ENCODE data around the gene JAG1. TPM values are rescaled to one million over a fixed set of nuclear protein-coding genes. Genes with fewer than 3 reads are reported as not detected.

Gene JAG1
- total RNA-seq: not detected

DNA sequence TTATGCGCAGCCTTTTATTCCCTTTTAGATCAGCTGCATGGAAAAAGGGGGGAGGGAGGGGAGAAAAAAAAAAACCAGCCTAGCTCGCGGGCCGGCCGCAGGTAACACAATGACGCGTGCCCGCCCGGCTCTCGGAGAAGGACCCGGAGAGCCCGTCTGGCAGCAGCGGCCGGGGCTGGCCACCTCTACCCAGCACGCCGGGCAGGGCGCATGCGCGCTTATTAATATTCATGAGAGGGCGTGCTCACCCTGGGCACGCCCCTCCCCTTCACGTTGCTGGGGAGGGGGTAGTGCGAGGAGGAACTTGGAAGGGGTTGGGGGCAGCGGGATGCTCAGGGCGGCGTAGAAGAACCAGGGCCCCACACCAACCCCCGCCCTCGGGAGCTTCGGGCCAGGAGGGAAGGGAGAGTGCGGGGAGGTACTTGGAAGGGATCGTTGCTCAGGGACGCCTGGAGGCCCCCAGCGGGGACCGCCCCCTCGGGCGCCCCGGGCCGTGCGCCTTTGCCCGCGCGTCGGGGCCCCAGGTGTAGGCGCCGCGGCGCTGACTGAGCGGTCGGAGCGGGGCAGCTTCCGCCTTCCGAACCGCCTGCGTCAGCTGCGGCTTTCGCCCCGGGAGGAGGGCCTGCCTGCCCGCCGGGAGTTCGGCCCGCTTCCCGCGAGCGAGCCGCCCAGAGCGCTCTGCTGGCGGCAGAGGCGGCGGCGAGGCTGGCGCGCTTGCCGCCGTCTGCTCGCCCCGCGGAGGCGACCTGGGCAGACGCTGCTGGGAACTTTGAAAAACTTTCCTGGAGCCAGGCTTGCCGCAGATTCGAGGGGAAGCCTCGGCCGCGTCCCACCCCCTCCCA, at the start of gene JAG1:
Gene JAG1 (minus strand): TSS at position 158 of the 842 bp plus-strand sequence. CDS start 469 bp downstream, outside the sequence.
- peak; percentile 31 for DNase-seq

DNA sequence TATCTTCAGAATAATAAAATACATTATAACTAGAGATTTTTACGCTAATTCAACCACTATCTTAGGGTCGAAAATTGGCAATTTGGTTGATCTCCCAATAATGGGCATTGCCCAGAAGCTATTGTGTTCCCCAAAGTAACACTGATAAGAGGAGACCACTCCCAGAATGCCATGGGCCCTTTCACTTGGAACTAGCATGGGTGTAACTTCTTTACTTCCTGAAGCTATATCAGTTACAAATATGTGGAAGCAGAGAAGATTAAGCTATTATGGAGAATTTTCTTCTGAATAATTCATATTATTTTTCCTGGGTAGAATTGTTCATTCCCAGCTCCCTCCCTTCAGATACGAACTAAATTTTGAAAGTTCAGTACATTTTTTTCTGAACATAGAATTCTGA, 48.2 kb upstream of the JAG1 start:
- no peak for DNase-seq

DNA sequence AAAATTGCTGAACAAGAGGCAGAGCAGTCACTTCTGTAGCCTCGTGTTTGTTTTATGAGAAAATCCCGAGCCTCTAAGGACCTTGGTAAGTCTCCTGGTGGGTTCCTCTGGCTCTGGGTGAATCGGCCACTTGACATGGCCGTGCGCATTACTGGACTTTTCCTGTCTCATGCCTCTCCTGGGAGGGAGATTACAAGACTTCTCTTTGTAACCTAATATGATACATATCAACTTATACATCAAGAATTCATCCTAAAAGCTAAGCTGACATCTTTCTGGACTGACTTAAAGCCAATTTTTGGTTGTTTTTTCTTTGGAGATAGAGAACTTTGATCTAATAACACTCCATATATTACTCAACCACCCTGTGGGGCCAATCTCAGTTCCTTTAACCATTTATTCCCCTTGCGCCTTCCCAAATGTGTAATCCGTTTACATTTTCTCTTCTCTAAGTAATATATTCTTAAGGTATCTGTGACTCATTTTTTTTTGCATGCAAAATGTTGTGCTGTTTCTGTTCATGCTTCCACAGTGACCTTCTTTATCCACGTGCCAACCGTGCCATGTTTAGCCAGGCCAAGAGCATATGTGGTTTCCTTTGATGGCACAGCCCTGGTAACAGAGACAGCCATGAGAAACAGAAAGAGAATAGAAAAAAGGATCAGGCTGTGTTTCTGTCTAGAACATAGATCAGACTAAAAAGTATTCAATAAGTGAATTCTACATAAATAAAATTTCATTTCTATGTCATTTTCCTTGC, 47.5 kb upstream of the JAG1 start:
- DNase-seq: no peak

DNA sequence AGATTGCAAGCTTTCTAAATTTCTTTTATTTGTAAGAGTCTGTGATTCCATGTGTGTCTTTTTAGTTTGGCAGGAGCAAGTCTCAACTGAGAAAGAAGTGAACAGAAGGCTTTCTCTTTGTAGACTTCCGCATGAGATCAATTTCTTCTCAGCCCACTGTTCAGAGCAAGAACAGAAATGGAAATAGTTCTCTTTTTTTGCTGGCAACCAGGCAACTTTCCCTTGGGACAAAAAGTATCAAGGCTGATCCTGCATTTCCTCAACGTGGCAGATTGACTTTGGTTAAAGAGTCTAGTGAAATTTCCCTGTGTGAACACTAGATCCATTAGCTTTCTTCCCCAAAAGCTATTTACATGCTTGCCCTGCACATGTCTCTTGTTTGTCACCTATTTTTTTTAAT, 46.8 kb upstream of the JAG1 start:
- no peak for DNase-seq

DNA sequence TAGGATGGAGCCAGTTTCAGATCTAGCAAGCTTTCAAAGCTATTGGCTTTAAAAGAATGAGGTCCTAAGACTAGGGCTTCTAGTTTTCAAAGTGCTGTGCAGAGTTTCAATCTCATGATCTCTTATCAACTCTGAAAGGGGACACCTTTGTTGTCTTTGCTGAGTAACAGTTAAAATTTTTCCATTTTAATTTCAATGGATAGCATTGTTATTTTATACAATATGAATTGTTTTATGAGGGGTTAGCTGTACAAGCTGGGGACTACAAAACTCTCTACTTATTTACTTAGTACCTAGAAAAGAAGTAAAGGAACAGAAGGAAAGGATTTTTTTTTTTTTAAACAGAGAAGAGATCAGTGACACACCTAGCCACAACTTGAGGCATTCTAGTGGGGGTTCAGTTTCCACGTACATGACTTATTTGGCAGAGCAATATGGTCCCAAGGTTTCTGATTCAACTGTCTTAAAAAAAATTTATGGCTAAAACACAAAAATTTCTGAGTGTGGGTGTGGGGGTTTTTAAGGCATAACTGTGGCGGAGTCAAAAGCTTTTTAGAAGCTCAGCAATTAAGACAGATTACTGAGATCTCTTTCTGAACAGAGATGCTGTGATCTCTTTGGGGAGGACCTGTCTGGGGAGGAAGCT, 46.1 kb upstream of the JAG1 start:
- DNase-seq: no peak

DNA sequence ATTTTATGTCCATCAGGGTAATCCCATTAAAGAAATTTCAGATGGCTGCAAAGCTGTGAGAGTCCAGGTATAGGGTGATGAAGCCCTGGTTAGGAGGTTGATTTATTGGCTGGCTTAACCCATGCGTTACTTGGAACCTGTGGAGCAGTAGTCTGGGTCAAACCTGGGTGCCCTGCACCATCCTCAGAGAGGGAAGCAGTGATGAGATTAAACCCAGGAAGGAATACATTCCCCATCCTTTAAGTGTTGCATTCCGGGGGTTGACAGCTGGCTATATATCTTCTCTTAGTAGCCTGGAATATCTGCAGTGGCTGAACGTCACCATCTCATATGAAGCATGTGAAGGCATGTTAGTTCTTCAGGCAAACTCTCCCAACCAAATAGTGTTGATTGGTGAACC, 44.9 kb upstream of the JAG1 start:
- no peak for DNase-seq

DNA sequence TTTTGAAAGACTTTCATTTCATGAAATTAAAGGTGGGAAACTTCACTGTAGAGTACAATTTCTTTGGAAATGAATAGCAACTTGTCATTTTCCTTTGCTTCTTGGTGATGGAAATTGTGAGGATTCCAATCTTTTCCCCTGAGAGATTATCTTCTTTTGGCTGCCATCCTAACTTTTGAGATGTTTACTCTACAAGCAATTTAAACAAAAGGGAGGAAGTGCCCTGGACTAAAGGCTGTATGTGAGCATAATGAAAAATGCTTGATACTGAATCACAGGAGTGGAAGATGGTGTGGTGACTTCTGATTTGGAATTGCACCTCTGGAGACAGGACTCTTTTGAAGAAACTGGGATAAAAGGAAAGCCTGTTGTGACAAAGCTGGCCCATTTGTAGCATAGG, 43.1 kb upstream of the JAG1 start:
- DNase-seq: no peak

DNA sequence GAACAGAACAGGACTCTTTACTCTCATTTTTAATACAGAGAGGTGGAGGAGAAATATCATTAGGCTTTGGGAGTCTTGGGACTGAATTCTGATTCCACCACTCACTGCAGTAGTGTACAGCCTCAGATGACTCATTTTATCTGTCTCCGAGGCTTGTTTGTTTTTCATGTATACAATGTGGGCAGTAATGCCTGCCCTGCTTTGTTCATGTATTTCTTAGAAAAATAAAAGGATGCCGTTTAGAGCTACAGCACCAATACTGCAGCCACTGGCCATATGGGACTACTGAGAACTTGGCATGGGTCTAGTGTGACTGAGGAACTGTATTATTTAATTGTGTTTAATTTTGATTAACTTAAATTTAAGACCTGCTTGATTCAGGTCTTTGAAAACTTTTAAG, 41.2 kb upstream of the JAG1 start:
- no peak for DNase-seq

DNA sequence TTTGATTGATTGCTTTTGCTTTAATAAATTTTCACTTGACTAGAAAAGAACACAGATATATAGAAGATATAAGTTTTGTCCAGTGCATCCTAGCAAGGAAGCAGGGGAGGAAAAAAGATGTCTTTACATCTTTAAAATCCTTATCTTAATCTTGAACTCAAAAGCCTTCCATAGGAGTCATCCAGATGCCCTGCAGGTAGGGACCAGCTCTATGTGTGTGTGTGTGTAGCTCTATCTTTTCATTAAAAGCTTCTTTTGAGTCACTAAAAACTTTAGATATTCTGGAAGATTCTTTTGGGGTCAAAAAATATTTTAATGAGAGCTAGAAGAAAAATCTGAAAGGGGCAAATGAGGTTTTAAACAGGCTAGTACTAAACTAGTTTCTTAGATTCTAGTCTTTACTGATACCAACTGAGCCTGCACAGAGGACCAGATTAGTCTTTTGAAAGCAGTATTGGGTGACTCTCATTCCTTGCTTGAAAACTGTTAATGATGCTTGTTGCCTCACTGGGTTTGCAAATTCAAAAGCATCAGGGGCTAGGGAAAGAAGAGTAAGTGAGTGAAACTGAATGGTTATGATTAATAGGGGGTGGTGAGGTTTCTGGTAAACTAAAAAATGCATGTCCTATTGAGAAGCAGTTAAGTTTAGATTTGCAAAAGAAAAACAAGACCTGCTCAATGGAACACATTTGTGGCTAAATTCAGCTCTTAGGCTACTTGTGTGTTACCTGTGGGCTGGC, 40.6 kb upstream of the JAG1 start:
- no peak for DNase-seq

DNA sequence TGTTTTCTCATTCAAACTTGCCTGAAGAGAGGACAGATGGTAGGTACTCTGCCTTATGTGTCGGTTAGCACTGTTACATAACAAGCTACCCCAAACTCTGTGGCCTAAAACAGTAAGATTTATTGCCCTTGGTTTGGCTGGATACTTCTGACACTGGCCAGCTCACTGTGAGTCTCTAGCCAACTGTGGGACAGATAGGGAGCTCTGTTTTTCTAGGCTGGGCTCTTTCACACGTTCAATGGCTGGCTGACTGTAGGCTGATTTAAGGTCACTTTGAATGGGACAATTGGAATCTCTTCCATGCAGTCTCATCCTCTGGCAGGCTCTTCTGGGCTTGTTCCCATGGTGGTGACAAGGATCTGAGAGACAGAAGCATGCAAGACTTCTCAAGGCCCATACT, 39.4 kb upstream of the JAG1 start:
- no peak for DNase-seq

DNA sequence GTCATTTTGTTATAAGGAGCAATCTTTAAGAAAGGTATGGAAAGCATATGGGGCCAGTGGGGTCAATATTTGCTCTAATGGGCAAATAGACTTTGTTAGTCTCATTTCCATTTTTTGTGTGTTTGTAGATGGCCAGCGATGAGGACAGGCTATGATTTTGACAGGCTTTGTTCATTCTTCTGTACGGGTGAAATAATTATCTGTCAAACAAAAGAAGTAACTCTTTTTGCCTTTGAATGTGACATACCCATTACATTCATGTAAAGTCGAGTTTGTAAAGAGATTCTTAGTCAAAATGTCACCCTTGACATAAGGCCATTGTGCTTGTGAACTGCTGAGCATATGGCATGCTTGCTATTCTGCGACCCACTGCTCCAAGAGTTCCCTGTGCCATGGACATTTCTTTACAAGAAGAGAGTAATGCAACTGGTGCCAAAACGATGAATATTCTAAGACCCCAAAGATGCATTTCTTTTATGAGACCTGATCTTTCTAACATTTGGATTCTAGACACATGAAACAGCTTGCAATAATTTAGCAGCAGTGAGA, 38.2 kb upstream of the JAG1 start:
- no peak for DNase-seq

DNA sequence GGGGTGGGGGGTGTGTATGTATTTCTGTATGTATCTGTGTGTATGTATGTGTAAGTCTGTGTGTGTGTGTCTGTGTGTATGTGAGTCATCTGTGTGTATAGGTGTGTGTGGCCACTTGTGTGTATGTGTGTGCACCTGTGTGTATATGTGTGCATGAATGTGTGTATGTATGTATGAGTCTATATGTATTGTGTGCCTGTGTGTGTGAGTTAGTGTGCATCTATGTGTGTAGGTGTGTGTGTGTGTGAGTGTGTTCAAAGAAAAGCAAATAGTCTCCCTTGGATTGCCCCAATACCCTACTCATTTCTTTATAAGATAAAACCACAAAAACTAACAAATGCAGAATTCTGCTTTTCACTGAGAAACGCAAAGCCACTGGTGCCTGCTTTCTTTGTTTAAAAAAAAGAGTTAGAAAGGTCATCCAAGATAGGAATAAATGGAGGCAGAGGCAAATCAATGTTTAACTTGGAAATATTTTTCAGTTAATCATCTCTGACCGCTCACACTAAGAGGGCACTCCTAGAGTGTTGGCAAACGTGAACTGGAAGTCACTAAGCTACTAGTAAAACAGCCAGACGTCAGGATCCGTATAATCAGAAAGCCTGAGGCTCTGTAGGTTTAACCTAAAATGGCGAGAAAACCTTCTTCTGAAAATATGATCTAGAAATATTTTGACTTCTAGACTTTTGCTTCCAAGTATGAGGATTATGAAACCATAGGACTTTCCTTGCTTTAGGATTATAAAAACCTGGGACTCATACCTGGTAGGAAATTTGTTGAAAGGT, 37.4 kb upstream of the JAG1 start:
- DNase-seq: no peak

DNA sequence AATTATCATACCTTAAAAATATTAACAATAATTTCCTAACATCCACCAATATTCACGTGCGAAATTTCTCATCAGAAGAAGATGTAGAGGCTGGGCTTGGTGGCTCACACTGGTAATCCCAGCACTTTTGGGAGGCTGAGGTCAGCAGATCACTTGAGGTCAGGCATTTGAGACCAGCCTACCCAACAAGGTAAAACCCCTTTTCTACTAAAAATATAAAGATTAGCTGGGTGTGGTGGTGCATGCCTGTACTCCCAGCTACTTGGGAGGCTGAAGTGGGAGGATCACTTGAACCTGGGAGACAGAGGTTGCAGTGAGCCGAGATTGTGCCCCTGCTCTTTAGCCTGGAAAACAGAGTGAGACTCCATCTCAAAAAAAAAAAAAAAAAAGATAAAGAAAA, 36.1 kb upstream of the JAG1 start:
- no peak for DNase-seq

DNA sequence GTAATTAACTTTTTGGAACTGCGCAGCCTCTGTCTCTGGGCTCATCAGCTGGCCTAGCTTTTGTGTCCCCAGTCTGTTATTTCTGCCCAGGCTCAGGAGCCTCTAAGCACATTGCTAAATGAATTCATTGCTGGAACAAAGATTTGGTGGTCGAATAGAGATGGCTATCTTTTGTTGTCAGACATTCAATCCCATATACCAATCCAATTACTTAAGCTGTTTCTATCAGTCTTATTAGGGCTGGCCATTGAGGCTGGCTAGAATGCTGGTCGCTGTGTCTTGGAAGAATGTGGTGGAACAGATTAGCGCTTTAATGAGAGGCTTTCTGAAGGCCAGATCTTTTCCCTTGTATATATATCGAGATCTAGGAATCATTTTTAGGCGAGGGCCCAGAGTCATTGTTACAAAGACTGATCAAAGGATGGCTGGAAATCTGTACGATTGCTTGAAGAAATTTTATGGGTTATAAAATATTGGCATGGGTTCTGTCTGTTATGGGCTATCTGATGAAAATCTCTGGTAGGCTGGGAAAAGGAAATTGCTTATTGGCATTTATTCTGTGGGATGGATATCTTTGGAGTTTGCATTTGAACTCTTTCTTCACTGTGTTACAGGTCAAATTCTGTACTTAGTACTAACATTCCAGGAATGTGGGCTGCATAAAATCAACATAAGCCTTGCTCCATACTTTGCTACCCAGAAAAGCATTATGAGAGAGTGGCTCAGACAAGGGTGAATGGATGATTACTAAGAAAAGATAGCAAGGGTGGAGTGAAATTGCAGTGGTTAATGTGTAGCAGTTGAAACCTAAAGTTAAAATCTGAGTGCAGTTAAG, 34.8 kb upstream of the JAG1 start:
- DNase-seq: no peak

DNA sequence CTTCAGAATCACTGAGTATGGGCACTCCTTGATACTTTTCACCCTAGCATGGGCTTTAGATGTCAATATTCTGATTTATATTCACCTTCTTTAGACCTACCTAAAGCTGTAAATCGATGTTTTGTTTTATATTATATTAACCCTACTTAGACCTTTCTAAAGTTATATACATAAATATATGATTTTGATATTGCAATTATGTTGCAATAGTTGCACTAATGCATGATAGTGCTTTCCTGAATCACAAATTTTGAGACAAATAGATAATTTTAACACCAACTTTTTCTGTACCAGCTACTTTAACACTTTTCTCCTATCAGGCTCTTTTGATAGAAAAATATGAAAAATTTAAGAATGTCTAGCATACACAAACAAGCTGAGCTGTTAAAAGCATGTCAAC, 34.0 kb upstream of the JAG1 start:
- DNase-seq: no peak

DNA sequence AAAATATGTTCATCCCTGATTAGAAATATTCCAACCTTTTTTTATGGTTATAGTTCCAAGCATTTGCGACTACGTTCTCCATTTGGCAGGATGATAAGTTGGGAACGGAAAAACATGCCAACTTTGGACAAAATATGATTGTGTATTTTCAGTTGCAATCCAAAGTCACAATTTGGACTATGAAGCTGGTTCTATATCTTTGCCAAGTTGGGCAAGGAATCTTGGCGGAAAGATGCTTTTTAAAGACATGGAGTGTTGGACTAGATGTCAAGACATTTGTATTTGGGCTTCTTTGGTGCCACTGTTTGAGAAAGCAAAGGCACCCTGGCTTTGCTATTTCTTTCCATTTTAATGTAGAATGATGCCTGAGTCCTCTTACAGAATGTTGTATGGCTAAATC, 33.3 kb upstream of the JAG1 start:
- DNase-seq: no peak

DNA sequence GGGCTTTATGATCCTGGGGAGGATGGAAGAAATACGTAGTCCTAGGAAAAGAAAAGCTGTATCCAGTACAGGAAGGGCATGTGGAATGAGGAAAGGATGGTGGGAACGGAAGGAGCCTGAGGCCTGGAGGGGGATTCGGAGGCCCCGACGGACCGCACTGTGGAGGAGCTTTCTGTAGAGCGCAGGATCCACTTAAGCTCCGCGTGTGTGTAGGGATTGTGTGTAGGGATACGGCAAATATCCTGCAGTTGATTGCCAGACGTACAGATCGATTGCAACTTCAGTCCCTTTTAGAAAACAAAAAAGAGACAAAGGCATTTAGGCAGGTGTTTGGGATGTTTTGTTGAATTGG, 32.6 kb upstream of the JAG1 start:
- DNase-seq: no peak

DNA sequence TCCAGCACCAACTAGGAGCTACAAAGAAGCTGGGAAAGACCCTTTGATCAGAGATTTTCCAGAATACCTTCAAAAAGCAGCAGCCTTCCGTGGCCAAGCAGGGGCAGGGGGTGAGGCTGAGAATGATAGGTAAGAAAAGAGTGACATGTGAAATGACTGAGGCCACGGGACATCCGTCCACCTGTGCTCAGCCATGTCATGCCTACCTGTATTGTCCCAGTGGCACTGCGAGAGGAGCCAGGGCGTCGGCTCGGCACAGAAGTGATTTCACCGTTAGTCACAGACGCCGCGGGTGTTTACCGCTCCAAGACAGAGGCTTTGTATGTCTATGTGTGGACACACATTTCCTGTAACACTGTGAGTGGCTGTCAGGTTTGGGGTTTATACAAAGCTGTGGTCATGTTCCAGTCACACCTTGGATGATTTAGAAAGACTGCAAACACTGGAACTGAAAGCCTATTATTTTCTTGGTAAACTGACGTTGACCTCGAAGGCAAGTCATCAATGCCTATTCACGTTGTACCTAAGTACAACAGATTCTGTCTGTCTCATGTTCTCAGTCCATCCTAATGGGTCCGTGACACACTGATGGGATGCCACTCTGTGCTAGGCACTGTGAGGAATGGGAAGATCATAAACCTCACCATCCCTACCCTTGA, 32.1 kb upstream of the JAG1 start:
- DNase-seq: no peak

DNA sequence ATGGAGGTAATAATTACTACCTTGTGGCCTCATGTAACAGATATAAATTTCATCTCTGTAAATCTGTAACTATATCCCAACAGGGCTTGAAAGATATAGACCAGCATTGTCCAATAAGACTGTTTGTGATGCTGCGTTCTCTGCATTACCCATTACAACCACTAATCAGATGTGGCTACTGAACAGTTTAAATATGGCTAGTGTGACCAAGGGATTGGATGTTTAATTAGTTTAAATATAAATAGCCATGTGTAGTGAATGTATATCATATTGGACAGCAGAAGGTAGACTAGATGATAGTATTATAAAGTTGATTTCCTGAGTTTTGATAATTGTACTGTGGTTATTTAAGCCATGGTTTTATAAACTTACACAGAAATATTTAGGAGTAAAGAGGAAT, 27.8 kb upstream of the JAG1 start:
- no peak for DNase-seq

DNA sequence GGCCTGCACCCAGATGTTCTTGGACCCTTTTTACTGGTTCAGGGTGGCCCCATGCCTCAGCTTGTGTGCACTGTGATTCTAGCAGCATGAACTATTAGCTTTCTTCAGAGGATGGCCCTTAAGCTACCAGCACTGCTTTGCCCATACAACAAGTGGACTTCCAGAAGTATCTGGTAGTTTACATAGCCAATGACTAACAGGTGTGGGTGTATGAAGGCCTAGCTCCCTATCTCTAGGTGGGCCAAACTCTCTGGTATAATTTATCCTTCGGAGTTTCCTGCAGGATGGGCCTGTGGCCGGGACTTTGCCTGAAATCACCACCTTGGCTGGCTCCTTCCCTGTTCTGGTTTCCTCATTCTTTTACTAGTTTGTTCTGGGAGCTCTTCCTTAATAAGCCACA, 26.1 kb upstream of the JAG1 start:
- no peak for DNase-seq

DNA sequence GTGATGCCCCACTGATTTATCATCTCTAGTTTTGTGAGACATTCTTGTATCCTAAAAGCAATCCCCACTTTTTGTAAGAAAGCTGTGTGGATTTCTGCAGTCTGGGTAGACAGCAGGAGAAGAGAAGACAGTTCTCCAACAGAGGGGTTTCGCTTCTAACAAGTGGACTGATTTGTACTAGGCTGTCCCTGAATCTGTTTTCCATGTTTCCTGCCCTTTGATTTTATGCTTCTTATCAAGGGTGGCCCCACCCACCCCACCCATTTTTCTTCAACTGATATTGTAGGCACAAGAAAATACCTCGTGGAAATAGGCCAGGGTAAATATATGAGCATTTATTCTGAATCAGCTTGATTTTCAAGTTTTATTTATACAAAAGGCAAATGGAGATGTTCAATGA, 25.7 kb upstream of the JAG1 start:
- DNase-seq: no peak
